Neural cell (in vitro differentiated cells): Measurements from ENCODE around the gene DLL1. TPM values are rescaled to one million over a fixed set of nuclear protein-coding genes. Genes with fewer than 3 reads are reported as not detected.

Experiments
- H2AFZ ChIP-seq: fragments of 200-600, 300-800 bp; sonication (generic), shearing (Covaris generic); 2 replicates; pipeline ENCODE4 v1.6.0; 2014; ENCODE audit warnings: low read depth, mild to moderate bottlenecking, antibody characterized with exemption, low read length, moderate library complexity
- H3F3A ChIP-seq: fragments of 200-600 bp; shearing (Covaris generic); 2 replicates; pipeline ENCODE4 v1.6.1; 2016; ENCODE audit warnings: mild to moderate bottlenecking, moderate library complexity, mixed read lengths, antibody characterized with exemption, low read length; ENCODE audit not compliant: insufficient read depth, poor library complexity, severe bottlenecking
- H3K27ac ChIP-seq: fragments of 200-600, 300-800 bp; sonication (generic), shearing (Covaris generic); 2 replicates; pipeline ENCODE4 v1.5.1; 2014; ENCODE audit warnings: mild to moderate bottlenecking, low read length, moderate library complexity
- H3K27me3 ChIP-seq: fragments of 300-800, 200-600 bp; sonication (generic), shearing (Covaris generic); 2 replicates; pipeline ENCODE4 v1.6.0; 2014; ENCODE audit warnings: mild to moderate bottlenecking, low read depth, low read length, moderate library complexity; ENCODE audit not compliant: insufficient read depth
- H3K36me3 ChIP-seq: fragments of 300-800, 200-600 bp; sonication (generic), shearing (Covaris generic); 2 replicates; pipeline ENCODE4 v1.5.1; 2014; ENCODE audit warnings: mild to moderate bottlenecking, antibody characterized with exemption, low read length, moderate library complexity; ENCODE audit not compliant: insufficient read depth
- H3K4me2 ChIP-seq: fragments of 300-800, 200-600 bp; sonication (generic), shearing (Covaris generic); 2 replicates; pipeline ENCODE4 v1.6.0; 2014; ENCODE audit warnings: mild to moderate bottlenecking, low read length
- H3K4me3 ChIP-seq: fragments of 300-800, 200-600 bp; sonication (generic), shearing (Covaris generic); 2 replicates; pipeline ENCODE4 v1.5.1; 2014; ENCODE audit warnings: mild to moderate bottlenecking, low read length, moderate library complexity
- H3K79me2 ChIP-seq: fragments of 200-600 bp; shearing (Covaris generic); replicated peaks from 2 replicates; pipeline ENCODE4 v1.6.0; 2014; ENCODE audit warnings: mild to moderate bottlenecking, low read length, moderate library complexity; ENCODE audit not compliant: insufficient read depth
- H3K9ac ChIP-seq: fragments of 300-800, 200-600 bp; sonication (generic), shearing (Covaris generic); 2 replicates; pipeline ENCODE4 v1.6.1; 2016; ENCODE audit warnings: mild to moderate bottlenecking, low read length, mixed read lengths
- H3K9me2 ChIP-seq: fragments of 200-600 bp; shearing (Covaris generic); 2 replicates; pipeline ENCODE4 v1.6.1; 2016; ENCODE audit warnings: mild to moderate bottlenecking, low read length, mixed read lengths; ENCODE audit not compliant: insufficient read depth
- H3K9me3 ChIP-seq: fragments of 200-600, 300-800 bp; sonication (generic), shearing (Covaris generic); 2 replicates; pipeline ENCODE4 v1.6.1; 2016; ENCODE audit warnings: mild to moderate bottlenecking, mixed run types, low read length, moderate library complexity, mixed read lengths
- H4K20me1 ChIP-seq: fragments of 200-600 bp; shearing (Covaris generic); 2 replicates; pipeline ENCODE4 v1.6.1; 2016; ENCODE audit warnings: mild to moderate bottlenecking, mixed run types; ENCODE audit not compliant: insufficient read depth
- CTCF ChIP-seq: fragments of 450-650 bp; IDR thresholded peaks from 2 replicates; pipeline ENCODE4 v1.5.1; 2014; ENCODE audit warnings: antibody characterized with exemption, mild to moderate bottlenecking, moderate library complexity; ENCODE audit not compliant: poor library complexity, severe bottlenecking
- EP300 ChIP-seq: fragments of 450-650 bp; conservative IDR thresholded peaks from 2 replicates; pipeline ENCODE4 v1.6.1; 2014; ENCODE audit warnings: antibody characterized with exemption, mild to moderate bottlenecking, moderate library complexity; ENCODE audit not compliant: poor library complexity, severe bottlenecking
- EZH2 ChIP-seq: fragments of 200-600, 300-800 bp; shearing (Covaris generic), sonication (generic); IDR thresholded peaks from 2 replicates; pipeline ENCODE4 v1.6.1; 2014; ENCODE audit warnings: antibody characterized with exemption, low read length, borderline replicate concordance, mild to moderate bottlenecking; ENCODE audit not compliant: insufficient read depth, poor library complexity, severe bottlenecking
- MXI1 ChIP-seq: fragments of 450-650 bp; conservative IDR thresholded peaks from 2 replicates; pipeline ENCODE4 v1.6.1; 2014; ENCODE audit warnings: antibody characterized with exemption, mild to moderate bottlenecking; ENCODE audit not compliant: poor library complexity, severe bottlenecking
- POLR2AphosphoS5 ChIP-seq: IDR thresholded peaks from 2 replicates; pipeline ENCODE4 v1.6.1; 2012
- RAD21 ChIP-seq: fragments of 450-650 bp; conservative IDR thresholded peaks from 2 replicates; pipeline ENCODE4 v1.6.1; 2014; ENCODE audit warnings: antibody characterized with exemption, mild to moderate bottlenecking, moderate library complexity
- REST ChIP-seq: IDR thresholded peaks from 2 replicates; pipeline ENCODE4 v1.6.1; 2012; ENCODE audit warnings: borderline replicate concordance
- SMC3 ChIP-seq: fragments of 450-650 bp; conservative IDR thresholded peaks from 2 replicates; pipeline ENCODE4 v1.6.1; 2014; ENCODE audit warnings: antibody characterized with exemption, mild to moderate bottlenecking, moderate library complexity; ENCODE audit not compliant: poor library complexity
- TAF1 ChIP-seq: IDR thresholded peaks from 2 replicates; pipeline ENCODE4 v1.6.1; 2012; ENCODE audit warnings: low read depth
- polyA plus RNA-seq: library from polyadenylated mRNA; depleted of rRNA; stranded (reverse); fragments of >200 nt; gene quantifications from 2 replicates; pipeline ENCODE4 v1.2.3, GENCODE V29; 2014

Gene DLL1
- polyA plus RNA-seq, 1 donor from 2014 or later: 26.1 TPM

- H3K9ac ChIP-seq: no peak overlapping the region
- no peaks in the 10 kb centered on the region for H3K9me2 ChIP-seq
- no peaks in the 10 kb centered on the region for H3K79me2 ChIP-seq
- no peaks in the 10 kb centered on the region for H3K9me3 ChIP-seq
- H2AFZ ChIP-seq: no peak overlapping the region
- no peaks in the 10 kb centered on the region for H3F3A ChIP-seq
- H3K4me2 ChIP-seq: no peak overlapping the region
- H3K4me3 ChIP-seq: no peak overlapping the region
- H3K27me3 ChIP-seq: no peaks in the 10 kb centered on the region
- TF ChIP-seq CTCF (no peak), POLR2AphosphoS5 (no peak), MXI1 (no peak), TAF1 (no peak), SMC3 (no peak), REST (no peak), RAD21 (no peak), EP300 (no peak), EZH2 (no peak)
- no peaks in the 10 kb centered on the region for H4K20me1 ChIP-seq
- no peaks in the 10 kb centered on the region for H3K36me3 ChIP-seq
- no peak overlapping the region for H3K27ac ChIP-seq
Measured at GRCh38 chr6:170314983-170315382, 24.1 kb upstream of the DLL1 start.

- no peak overlapping the region for H3K27ac ChIP-seq
- H4K20me1 ChIP-seq: no peaks in the 10 kb centered on the region
- H3K9ac ChIP-seq: no peak overlapping the region
- H3K4me2 ChIP-seq: no peak overlapping the region
- no peak overlapping the region for H2AFZ ChIP-seq
- H3K4me3 ChIP-seq: no peak overlapping the region
- H3F3A ChIP-seq: no peaks in the 10 kb centered on the region
- peaks cover 6% of the 10 kb centered on the region for H3K79me2 ChIP-seq
- H3K9me2 ChIP-seq: no peaks in the 10 kb centered on the region
- H3K36me3 ChIP-seq: no peaks in the 10 kb centered on the region
- no peak for TF ChIP-seq TAF1
- no peak for TF ChIP-seq EZH2
- TF ChIP-seq RAD21: no peak
- TF ChIP-seq EP300: no peak
- no peak for TF ChIP-seq CTCF
- no peak for TF ChIP-seq SMC3
- no peak for TF ChIP-seq REST
- no peak for TF ChIP-seq MXI1
- H3K27me3 ChIP-seq: no peaks in the 10 kb centered on the region
- H3K9me3 ChIP-seq: no peaks in the 10 kb centered on the region
Measured at GRCh38 chr6:170313716-170314295, 22.9 kb upstream of the DLL1 start.
